Measurements from ENCODE around the gene WNT3.

Gene WNT3

DNA sequence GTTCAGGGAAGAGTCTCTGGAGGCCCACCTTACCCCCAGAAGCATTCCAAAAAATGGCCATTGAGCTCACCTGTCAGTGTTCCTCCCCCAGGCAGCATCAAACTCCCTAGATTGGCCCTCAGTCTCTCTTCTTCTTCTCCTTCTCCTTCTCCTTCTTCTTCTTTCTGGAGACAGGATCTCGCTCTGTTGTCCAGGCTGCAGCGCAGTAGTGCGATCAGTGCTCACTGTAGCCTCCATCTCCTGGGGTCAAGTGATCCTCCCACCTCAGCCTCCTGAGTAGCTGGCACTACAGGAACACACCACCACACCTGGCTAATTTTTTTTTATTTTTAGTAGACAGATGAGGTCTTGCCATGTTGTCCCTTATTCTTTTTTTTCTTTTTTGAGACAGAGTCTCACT, 16.4 kb upstream of the WNT3 start:
- no peak for DNase-seq (ENCODE audit: low read depth)

DNA sequence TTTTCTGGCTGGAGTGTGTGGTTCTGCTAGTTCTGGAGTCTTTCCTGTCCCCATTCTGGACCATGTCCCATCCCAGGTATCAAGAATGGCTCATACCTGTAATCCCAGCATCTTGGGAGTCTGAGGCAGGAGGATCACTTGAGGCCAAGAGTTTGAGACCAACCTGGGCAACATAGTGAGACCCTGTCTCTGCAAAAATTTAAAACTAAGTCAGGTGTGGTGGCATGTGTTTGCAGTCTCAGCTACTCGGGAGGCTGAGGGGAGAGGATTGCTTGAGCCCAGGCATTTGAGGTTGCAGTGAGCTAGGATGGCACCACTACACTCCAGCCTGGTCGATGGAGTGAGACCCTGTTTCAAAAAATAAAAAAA, 15.3 kb upstream of the WNT3 start:
- no peak for DNase-seq (ENCODE audit: low read depth)

DNA sequence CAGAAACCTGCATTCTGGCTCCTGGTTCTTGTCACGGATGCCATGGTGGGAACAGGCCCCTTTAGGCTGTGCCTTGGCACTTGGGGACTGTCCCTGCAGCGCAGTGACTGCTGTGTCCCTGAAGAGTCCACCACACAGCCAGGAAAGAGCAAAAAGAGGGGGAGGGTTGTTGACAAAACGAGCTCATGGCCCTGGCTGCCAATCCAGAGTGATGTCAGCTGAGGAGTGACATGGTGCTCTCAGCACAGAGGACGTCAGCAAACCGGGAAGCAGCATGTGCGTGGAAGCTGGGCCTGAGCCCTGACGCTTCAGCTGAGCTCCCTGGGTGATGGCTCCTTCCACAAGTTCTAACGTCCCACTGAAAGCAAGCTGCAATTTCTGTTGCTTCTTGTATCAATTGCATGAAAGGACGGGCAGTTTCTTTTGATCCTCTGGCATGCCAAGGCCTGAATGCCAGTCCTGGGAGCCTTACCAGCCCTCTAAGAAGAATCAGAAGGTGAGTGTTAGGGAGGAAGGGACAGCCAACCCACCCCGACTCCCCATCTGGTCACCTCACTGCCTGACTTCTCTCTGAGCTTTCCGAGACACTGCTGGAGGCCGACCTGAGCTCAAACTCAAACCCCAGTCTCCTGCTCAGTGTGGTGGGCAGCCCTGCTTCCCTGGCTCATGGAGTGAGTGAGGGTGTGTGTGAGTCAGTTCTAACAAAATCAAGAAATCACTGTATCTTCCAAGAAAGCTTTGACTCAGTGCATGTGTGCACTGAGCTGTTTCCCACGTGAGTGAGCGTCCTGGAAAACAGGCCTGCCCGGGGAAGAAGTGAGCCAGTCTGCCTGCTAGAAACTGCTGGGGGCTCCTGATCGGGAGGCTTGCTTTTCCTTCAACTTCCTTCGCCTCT, 14.7 kb upstream of the WNT3 start:
- peak; percentile 45 for DNase-seq (ENCODE audit: low read depth)

DNA sequence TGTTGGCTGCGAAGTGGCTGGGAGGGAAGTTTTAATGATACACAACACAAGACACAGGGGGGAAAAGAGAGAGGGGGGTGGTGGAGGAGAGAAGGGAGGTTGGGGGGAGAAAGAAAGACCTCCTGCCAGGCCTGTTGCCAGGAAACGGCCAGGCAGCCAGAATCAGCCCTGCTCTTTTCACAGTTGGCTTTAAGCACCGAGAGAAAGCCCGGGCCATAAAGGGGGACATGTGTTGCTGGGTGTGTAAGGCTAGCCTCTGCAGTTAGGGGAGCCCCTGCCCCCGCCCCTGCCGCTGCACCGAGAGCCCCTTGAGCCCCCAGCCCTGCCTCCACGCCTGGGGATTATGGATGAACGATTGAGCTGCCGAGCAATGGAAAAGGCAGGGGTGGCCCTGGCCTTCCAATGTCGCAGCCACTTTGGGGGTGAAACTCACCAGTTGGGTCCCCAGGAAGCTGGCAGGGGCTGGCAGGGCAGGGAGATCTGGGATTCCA, 13.9 kb upstream of the WNT3 start:
- no peak for DNase-seq (ENCODE audit: low read depth)

DNA sequence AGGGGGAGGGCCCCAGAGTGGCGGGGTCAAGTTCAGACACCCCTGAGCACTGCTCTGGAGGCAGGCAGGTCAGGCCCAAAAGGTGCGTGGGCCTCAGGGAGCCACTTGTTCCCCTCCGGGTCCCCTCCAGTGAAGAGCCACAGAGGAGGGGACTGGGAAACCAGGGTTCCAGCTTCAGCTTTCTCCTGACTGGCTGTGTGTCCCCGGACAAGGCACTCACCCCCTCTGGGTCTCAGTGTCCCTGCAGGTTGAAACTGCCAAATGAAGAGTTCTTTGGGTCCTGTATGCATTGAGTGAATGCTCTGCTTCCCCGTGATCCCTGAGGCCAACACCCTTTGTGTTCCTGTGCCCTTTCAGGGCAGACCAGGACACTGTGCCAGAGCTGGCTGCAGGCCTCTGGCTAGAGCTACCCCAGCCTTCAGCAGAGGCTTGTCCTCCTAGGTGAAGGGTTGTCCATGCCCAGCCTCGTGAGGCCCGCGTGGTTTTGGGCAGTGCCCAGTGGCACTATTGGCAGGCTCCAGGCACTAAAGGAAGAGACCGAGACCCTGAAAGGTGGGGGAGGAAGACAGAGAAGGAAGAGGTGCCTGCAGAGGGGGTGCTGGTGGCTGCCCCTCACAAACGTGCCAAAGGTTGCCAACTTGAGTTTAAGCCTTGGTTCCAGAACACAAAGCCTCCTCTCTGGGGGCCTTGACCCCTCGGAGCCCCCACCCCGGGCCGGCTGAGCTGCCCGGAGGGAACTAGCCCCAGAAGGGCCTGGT, 13.3 kb upstream of the WNT3 start:
- no peak for DNase-seq (ENCODE audit: low read depth)

DNA sequence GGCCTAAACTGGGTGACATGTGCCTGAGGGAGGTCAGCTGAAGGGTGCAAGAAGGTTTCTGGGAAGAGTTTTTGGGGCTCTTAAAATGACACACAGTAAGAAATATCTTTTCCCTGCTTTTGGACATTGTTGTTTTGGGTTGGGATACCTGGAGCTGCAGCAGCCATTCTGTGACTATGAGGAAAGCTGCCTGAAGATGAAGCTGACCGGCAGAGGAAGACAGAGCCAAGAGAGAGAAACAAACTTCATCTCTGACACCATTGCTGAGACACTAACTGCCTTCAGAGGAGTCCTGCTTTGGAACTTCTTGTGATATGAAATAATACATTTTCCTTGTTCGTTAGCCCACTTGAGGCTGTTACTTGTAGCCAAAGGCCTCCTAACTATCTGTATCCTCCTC, 8.8 kb upstream of the WNT3 start:
- no peak for DNase-seq (ENCODE audit: low read depth)

DNA sequence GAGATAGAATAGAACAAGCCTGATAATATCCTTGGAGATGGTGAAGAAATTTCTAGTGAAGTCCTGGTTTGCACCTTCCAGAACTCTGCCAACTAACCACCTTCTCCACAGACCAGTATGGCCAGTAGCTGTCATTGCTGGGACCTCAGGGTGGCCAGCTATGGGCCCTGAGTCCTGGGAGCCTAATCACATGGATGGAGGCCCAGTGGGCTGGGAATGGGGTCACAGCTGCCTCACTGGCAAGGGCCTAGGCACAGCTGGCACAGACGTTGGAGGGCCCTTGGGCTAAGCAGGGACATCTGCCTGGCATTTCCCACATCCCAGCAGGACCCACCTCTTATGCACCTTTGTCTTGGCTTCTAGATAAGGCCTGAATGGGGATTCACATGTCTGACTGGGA, 7.6 kb upstream of the WNT3 start:
- DNase-seq (ENCODE audit: low read depth) = no peak

DNA sequence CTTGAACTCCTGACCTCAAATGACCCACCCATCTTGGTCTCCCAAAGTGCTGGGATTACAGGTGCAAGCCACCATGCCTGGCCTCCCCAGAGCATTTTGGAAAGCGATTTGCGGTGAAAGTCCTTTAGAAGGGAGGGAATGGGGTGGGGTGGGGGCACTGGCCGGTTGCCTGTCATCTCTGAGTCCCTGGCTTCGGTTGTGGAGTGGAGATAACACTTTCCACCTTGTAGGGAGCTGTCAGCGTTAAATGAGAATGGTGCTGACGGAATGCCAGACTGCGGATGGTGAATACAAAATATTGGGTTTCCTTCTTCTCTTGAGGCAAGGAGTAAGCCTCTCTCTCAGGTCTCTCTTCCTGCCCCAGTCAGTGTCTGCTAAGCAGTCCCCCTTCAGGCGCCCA, 5.2 kb upstream of the WNT3 start:
- DNase-seq (ENCODE audit: low read depth) = no peak

DNA sequence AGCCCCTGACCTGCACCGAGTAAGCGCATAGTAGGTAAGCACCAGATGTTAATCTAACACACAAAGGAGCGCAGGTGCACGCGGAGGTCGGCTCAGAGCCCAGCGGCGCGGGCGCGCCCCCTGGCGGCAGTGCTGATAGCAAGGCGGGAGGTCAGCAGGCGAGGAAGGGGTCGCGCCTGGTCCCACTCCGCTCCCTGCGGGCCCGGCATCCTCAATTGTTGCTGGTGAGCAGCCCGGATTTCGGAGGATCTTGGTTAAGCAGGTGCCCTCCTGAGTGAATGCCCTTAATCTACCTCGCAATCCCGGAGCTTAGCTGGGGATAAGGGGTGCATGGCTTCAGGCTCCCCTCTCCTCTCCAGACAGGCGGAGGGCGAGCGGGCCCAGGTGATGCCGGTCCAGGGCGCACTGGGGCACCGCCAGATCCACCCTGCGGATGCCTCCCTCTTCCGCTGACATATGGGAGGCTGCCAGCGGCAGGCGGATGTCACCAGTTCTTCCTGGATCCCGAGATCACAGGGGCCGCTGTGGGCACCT, 4.0 kb upstream of the WNT3 start:
- no peak for DNase-seq (ENCODE audit: low read depth)

DNA sequence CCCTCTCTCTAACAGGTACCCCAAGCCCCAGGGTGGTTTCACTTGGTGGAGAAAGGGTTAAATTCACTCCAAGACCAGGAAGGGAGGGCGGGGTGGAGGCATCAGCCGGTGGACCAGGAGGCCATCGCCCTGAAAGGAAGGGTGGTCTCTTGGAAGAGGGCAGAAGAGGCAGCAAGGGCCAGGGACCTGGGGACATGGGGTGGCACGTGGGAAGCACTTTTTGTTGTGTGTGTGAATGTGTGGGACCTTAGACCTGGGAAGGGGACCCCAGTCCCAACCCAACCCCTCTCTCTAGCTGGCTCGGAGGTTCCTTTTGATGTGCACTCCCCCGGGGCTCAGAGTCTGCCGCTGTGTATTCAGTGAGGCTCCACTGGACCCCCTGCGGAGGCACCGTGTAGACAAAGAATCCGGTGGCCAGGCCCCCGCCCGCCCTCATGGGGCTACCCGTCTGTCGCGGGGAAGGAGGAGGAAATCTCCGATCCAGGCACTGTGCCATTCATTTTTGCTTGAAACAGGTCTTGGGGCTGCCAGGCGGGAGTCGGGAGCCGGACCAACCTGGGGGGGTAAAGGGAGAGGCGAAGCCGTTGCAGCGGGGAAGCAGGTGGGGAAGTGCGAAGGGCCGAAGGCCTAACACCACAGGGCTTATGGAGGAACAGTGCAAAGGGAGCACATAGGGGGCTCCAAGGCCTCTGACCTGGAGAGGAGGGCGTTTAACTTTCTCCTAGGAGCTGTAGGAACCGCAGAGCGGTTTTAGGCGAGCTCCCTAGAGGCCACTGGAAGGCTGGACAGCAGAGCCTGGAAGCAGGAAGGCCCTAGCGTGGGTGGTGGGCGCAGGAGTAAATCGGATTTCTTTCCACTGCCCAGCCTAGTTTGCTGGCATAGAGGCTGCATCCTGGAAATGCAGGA, 3.2 kb upstream of the WNT3 start:
- no peak for DNase-seq (ENCODE audit: low read depth)

DNA sequence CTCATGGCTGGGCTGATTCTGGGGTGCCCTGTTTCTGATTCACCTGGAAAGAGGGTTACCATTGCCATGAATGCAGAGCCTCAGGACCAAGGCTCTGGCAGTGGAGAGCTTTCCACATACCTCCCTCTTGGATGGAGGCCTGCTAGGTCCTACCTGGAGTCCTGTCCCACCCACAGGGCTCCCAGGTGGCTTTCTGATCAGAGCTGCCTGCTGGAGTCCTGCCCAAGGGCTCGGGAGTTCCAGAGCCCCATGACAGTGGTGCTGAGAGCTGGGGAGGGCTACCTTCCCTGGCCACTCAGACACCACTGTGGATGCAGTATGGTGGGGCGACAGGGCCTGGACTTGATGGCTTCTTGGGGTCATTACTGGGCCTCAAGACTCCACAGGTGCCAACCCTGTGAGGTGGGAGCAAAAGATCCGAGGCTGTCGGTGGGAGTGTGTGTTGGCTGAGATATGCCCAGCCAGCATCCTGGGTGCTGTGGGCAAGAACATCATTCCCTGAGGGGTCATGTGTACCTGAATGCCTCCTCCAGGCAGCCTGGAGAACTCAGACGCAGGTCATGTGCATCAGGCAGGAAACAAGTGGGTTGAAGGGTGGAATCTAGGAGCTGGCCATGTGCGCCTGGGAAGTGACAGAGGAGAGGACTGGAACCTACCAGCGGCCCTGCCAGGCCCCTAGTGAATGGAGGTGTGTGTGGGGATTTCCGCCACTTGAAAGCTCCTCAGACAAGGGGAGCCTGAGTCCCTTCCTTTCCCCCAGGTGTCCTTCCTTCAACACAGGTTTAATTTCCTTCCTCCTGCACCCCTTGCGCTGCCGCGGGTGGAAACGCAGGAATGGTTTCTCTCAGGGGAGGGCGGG, 2.3 kb upstream of the WNT3 start:
- no peak for DNase-seq (ENCODE audit: low read depth)

DNA sequence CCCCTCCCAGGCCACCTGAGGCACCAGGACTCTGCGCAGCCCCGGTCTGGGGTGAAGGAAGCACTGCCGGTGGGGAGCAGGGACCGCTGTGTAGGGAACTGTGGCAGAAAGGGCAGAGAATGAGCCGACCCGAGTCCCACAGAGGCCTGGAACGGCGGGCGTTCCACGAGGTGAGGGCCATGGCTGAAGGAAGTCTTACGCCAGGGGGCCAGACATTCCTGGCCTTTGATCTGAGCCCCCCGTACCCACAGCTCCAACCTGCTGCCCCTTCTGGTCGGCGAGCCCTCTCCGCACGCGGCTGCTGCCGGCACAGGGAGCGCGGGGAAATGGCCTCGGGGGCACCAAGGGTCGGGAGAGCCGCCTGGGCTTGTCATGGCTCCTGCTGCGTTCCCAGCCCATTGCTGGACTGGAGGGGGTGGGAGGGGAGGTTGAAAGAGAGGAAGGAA, 1.4 kb upstream of the WNT3 start:
- no peak for DNase-seq (ENCODE audit: low read depth)

DNA sequence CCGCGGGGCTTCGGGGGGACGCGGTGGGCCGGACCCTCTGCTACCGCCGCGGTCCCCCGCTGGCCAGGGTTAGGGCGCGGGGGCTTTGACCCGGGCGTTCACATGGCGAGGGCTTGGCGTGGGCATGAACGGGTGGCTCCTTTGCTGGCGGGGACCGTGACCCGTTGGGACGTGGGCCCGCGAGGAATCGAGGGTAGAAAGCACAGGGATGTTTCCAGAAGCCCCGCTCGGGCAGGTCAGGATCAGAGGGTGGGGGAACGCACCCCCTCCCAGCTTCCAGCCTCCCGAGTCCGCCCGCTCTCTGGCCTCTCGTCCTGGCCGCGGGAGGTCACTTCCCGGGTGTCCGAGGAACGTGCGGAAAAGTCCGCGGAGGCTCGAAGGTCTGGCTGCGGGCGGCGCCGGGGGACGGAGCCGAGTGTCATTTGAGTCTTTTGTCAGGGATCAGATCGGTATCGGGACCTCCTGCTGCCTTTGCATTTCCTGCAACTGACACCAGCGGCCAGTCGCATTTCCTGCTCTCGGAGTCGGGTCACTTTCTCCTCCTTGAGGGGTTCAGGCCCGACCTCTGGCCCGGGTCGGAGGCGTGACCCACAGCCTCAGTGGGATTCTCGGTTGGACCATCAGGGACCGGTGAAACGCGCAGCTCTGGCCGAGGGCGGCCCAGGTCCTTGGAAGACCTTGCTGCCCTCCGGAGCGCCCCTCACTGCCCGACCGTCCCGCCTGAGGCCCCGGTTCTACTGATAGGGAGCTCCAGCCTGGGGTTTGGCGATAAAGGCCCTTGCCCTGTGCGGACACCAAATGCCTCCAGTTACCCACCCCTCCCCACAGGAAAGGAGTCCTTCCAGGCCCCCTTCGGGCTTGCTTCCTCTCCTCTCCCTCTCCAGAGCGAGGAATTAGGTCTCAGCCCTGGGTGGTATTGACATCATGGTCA, 702 bp upstream of the WNT3 start:
- DNase-seq (ENCODE audit: low read depth) = no peak

DNA sequence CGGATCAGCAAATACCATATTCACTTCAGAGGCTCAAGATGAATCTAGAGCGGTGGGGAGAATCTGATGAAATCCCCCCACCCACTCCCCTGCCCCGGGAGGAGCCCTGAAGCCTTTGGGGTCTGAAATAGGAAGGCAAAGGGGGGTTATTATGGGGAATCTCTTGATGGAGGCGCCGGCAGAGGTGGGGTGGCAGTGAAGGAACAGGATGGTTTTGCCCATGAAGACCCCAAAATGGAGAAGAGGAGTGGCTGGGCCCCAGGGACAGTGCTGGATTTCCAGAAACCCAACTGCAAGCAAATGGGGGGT, 637 bp downstream of the WNT3 start:
- no peak for DNase-seq (ENCODE audit: low read depth)

DNA sequence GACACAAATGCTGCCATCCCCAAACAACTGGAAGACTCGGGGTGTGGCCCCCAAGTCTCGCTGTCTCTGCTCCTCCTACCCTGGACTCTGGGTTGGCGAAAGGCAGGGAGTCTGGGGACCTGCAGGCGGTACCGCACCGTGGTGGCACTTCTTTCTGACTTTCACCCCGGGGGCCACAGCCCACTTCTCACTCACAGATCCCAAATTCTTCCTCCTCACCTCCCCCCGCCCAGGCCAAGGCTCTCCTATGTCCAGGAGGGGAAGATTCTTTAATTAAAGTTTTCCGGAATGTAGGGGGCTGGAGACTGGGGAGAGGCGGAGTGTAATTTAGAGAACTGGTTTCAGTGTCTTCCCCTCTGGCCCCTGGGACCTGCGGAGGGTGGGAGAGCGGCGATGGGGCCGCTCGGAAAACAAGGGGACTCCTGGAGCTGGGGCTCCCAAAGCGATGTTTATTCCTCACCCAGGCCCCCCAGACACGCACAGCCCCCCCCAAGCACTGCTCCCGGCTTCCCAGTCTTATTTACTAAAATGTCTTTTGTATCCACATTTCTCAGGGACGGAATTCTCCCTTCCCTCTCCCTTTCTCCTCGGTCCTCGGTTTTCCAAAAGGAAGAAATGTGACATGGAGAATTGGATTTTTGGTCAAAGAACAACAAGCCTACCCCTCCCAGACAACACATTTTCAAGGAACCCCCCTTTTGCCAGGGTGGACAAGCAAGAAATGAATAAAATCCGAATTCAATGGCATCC, 1.2 kb downstream of the WNT3 start:
- DNase-seq (ENCODE audit: low read depth) = no peak

DNA sequence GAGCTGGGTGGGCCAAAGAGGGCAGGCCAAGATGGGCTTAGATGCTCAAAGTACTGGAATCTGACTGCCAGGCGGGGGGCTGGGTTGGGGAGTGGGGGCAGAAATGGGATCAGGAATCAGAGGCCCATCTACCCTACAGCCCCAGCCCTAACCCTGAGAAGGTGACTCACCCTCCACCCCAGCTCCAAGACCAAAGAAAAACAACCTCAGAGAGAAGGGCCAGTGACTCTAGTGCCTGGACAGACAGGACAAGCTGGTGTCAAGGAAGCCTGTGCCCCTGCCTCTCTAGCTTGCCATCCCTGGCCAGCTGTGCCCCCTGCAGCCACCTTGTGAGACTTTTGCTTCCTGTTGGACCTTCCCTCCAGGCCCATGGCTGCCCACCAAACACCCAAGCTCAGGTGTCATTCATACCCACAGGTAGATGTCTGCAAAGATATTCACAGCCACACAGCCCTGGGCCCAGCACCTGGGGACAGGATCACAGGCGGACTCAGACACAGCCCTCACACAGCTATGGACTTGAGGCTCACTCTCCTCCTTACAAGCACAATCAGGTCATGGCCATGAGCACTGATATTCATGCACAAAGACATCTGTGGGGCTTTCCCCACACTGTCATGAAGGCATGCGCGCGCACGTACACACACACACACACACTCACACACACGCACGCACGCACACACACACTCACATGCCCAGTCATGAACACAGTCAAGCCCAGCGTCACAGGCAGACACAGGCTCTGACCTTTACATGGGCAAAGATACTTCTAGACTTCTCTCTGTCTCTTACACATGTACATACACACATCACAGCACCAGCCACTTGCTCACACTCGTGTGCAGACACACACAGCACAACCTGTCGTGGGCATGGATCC, 2.8 kb downstream of the WNT3 start:
- DNase-seq (ENCODE audit: low read depth) = no peak

DNA sequence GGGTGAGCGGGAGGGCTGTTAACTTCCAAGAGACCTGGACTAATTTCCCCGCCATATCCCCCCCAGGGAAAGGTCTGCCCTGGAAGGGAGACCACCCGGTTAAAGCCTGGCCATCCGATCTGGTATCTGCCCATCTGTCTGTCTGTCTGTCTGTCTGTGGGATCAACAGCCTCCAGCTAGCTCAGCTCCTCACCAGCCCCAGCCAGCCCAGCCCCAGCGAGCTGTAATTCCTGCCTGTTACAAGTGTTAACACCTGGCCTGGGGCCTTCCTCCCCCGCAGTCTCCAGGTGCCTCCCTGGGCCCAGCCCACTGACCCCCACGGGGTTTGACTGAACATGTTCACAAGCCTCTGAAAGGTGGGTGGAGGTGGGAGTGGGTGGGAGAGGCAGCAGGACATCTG, 4.0 kb downstream of the WNT3 start:
- no peak for DNase-seq (ENCODE audit: low read depth)

DNA sequence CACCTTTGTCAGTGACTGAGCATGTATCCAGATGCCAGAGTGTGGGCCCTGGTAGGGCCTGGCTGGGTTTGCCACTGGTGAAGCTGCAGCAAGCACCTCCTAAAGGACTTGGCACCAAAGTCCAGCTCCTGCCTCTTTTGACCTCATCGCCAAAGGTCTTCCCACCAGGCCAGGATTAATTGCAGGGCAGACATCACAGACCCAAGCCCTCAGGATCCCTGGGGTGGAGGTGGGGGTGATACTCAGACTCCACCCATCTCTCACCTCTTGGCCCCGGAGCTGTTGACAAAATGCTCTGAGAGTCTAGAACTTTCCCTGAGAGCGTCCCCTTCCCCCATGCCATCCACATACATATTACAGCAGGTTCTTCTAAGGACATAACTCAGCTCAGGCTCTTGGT, 4.6 kb downstream of the WNT3 start:
- DNase-seq (ENCODE audit: low read depth) = no peak
